ENCODE results near the gene DCLRE1B.

GRCh38 chr1:113913312-113913668, 8.2 kb downstream of the DCLRE1B start:
- TF ChIP-seq CTCF (conservative IDR thresholded peaks at IDR 0.05; ENCODE audit: low read length), result no peak
- TF ChIP-seq EZH2phosphoT487 (IDR thresholded peaks at IDR 0.05; ENCODE audit: borderline replicate concordance), result no peak

Measured in Loucy (cell line).